Measurements from ENCODE around the gene STX8.
"Not testable (repeated sequence)": the region's sequence is repeated elsewhere in the genome, so short reads cannot be mapped to it uniquely, and the experiment has no call there.

STX8 gene

DNA sequence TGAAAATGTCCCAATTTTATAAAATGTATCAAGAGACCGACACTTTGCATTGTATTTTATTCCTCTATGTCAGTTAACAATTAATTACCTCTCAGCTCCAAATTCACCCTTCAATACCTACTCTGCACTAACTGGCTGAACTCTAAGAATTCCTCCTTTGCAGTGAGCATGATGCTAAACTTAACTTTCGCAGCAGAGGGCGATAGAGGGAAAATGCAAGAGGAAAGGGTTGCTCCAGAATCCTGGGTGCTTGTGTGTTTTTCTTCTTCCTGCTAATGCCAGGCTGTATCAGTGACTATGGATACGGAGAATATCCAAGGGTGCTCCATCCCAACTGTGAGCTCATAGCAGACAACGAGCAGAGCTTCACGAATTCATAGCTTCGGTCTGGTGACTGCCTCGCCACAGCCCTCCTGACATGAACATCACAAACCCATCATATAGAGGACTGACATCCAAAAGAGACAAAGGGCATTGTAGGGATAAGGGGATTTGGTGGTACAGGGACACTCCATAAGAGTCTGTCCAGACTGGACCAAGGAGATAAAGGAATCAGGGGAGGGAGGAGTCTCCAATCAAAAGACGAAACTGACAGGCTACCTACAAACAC, 172.9 kb downstream of the STX8 start:
- DNase-seq (ENCODE audit: low read depth in 2 of 2): no peak

- no peak for DNase-seq (ENCODE audit: low read depth in 2 of 2)
Measured at GRCh38 chr17:9401434-9401833, 174.2 kb downstream of the STX8 start.

GRCh38 chr17:9389111-9389527, 186.5 kb downstream of the STX8 start:
- no peak for DNase-seq (ENCODE audit: low read depth in 2 of 2)

DNA sequence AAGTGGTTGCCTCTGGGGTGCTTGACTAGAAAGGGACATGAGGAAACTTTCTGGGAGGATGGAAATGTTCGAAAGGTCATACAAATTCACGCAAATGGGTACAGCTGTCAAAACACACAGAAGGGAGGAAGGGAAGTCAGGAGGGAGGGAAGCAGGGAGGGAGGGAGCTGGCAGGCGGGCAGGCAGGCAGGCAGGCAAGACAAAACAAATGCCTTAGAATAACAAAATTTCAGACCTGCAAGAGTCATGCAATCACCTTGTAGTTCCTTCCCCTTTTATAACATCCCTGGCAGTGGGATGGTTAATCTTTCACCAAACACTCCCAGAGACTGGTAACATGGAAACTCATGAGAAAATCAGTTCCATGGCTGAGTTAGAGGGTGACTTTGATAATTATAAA, 189.2 kb downstream of the STX8 start:
- no peak for DNase-seq (ENCODE audit: low read depth in 2 of 2)

- DNase-seq (ENCODE audit: low read depth in 2 of 2): no peak
Measured at GRCh38 chr17:9383826-9384225, 191.8 kb downstream of the STX8 start.

DNA sequence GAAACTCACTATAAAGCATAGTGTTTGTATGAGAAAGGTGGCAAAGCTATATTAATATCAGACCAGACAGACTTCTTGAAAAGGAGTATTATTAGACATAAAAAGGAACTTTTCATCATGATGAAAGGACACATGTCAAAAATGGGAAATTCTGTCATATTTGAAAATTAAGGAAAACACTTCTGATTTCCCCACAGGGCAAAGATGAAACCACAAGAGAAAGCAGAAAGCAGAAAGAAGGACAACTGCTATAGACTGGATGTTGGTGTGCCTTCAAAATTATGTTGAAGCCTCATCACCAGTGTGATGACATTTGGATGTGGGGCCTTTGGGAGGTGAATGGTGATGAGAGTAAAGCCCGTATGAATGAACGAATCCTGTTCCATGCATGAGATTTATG, 193.0 kb downstream of the STX8 start:
- no peak for DNase-seq (ENCODE audit: low read depth in 2 of 2)

GRCh38 chr17:9381068-9381467, 194.6 kb downstream of the STX8 start:
- no peak for DNase-seq (ENCODE audit: low read depth in 2 of 2)

DNA sequence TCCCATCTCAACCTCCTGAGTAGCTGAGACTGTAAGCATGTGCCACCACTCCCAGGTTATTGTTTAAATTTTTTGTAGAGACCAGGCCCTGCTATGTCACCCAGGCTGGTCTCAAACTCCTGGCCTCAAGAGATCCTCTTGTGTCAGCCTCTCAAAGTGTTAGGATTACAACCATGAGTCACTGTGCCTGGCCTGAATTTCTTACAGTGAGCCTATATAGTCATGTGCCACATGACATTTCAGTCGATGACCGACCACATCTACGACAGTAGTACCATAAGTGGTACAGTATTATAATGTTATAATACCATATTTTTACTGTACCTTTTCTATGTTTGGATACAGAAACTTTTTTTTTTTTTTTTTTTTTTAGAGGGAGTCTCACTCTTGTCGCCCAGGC, 195.3 kb downstream of the STX8 start:
- DNase-seq (ENCODE audit: low read depth in 2 of 2): no peak

- not testable (repeated sequence) for DNase-seq (ENCODE audit: low read depth in 2 of 2)
Measured at GRCh38 chr17:9376177-9376576, 199.4 kb downstream of the STX8 start.

- DNase-seq (ENCODE audit: low read depth in 2 of 2): no peak
Measured at GRCh38 chr17:9371019-9371418, 204.6 kb downstream of the STX8 start.

DNA sequence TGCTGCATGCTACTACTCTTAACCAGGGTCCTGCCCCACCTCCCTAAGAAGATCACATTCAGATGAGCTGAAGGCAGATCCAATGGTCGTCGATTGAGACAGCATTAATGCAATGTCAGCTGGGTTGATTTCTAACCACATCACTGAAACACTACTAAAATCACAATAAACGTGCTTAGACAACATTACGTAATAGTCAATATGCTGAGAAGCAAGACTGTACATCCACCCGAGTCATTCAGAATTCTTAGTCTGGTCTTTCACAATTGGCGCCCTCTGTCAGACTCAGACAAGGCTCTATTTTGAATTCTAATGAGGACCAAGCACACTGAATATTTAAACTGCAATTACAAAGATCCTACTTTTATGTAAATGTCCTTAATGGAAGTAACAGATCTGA, 205.2 kb downstream of the STX8 start:
- DNase-seq (ENCODE audit: low read depth in 2 of 2): no peak

GRCh38 chr17:9368631-9369030, 207.0 kb downstream of the STX8 start:
- no peak for DNase-seq (ENCODE audit: low read depth in 2 of 2)

GRCh38 chr17:9367156-9367555, 208.5 kb downstream of the STX8 start:
- DNase-seq (ENCODE audit: low read depth in 2 of 2): no peak

GRCh38 chr17:9364837-9365430, 210.7 kb downstream of the STX8 start:
- DNase-seq (ENCODE audit: low read depth in 2 of 2): no peak

GRCh38 chr17:9363440-9364350, 211.9 kb downstream of the STX8 start:
- no peak for DNase-seq (ENCODE audit: low read depth in 2 of 2)

- DNase-seq (ENCODE audit: low read depth in 2 of 2): no peak
Measured at GRCh38 chr17:9361188-9361955, 214.2 kb downstream of the STX8 start.

DNA sequence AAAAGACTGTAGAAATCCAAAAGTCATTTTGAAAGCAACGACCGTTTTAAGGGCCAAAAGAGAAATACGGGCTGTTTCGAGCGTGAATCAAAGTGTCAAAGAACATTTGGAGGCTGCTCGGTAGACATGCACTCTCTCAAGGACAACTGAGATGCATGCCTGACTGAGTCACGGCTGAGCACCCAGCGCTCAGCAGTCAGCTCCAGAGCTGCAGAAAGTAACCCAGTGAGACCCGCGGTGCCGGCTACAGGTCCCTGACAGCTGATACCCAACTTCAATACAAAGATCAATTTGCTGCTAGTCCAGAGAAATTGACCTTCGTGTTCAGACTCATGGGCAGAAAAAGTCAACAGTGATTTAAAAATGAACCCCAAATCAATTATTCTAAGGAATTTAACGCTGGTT, 214.9 kb downstream of the STX8 start:
- no peak for DNase-seq (ENCODE audit: low read depth in 2 of 2)

DNA sequence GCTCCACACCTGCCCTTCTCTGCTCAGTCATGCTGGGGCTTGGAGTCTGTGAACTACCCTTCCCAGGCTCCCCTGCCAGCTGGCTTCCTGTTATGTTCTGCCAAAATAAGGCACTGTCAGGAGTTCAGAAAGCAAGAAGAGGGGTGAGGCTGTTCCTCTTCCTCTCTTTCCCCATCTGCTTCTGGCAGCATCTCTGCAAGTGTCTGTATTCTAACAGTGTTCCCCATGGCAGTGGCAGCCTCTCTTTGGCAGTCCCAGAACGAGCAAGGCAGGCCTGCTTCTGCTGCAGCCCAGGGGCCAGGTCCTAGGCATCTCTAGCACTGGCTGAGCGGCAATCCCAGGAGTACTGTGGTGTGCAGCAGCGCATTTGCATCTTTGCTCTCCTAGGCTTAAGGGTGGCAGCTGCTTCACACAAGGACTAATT, 219.1 kb downstream of the STX8 start:
- DNase-seq (ENCODE audit: low read depth in 2 of 2): no peak

- no peak for DNase-seq (ENCODE audit: low read depth in 2 of 2)
Measured at GRCh38 chr17:9355846-9356245, 219.8 kb downstream of the STX8 start.

- DNase-seq (ENCODE audit: low read depth in 2 of 2): not testable (repeated sequence)
Measured at GRCh38 chr17:9355231-9355630, 220.4 kb downstream of the STX8 start.

DNA sequence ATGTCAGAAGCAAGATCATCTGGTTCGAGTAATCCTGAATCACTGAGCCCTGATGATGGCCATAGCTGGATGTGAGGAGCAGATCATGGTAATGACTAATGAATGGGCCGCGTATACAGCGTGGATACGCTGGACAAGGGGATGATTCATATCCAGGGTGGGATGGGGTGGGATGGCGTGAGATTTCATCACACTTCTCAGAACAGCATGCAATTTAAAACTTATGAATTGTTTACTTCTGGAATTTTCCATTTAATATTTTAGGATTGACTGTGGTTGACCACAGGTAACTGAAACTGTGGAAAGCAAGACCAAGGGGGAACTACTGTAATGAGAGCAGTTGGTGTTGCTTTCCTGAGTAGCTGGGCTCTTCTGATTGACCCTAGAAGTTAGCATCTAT, 225.5 kb downstream of the STX8 start:
- DNase-seq (ENCODE audit: low read depth in 2 of 2): no peak

GRCh38 chr17:9346296-9346926, 229.2 kb downstream of the STX8 start:
- DNase-seq (ENCODE audit: low read depth in 2 of 2): no peak

All from stimulated activated CD8-positive, alpha-beta memory T cell treated with anti-CD3 and anti-CD28 coated beads, Interleukin-2, amount 100 ng/mL, for 1 hour (primary cell).